ENCODE results near the gene NEDD8.
A peak's percentile ranks its signal among the peaks of the same experiment; 100 is the strongest.

NEDD8 gene

DNA sequence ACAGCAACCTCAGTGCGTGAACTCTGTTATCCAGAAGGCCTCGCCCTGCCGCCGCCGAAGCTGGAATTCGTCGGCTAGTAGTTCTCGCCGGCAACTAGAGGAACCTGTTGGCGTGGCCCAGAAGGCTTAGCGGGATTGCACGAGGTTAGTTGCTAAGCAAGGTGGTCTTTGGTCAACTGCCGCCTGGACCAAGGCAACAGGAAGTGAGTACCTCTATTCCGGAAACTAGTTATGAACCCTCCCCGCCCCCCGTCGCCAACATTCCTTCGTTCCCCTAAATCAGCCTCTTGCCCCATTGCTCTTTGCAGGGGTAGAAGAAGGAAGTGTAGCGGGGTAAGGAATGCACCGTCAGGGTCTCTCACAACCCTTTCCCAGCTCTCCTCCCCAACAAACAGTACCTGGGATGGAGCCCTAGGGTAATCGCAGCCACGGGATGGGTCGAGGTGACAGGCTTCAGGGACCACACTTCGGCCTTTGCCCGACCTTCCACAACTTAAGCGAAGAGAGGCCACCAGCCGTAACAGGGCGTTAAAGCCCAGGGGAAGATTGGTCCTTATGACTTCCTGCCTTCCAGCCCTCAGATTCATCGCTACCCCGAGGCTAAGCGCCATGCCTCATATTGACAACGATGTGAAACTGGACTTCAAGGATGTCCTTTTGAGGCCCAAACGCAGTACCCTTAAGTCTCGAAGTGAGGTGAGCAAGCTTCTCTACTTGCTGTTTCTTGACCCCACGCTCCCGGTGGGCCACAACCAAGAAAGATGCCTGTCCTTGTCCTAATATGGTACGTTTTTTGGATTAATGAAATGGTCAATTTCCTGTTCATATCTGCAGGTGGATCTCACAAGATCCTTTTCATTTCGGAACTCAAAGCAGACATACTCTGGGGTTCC lies 724 bp upstream of the NEDD8 start, which contains the start of gene GMPR2:
GMPR2 (plus strand) TSS at position 285 of the 893 bp plus-strand sequence; CDS start at position 610, 325 bp downstream.
- Histone ChIP-seq H3K79me2 (peaks cover 11% of the 10 kb centered on the region), H3K27ac (peak within 1 kb of the TSS; percentile 98), H3K4me3 (ENCODE audit: low read depth, low read length) (peak within 1 kb of the TSS; percentile 100), H3K9me3 (ENCODE audit: control insufficient read depth, low read length) (no peaks in the 10 kb centered on the region), H3K4me2 (ENCODE audit: low read length) (peak within 1 kb of the TSS; percentile 98), H2AFZ (peak within 1 kb of the TSS; percentile 68), H3K36me3 (ENCODE audit: control insufficient read depth, insufficient read depth, low read length) (no peaks in the 10 kb centered on the region), H3K4me1 (peaks cover 51% of the 10 kb centered on the region), H3K9ac (peak within 1 kb of the TSS; percentile 68), H3K27me3 (ENCODE audit: control insufficient read depth, insufficient read depth, low read length) (no peaks in the 10 kb centered on the region)
- TF ChIP-seq, protein P1, sequence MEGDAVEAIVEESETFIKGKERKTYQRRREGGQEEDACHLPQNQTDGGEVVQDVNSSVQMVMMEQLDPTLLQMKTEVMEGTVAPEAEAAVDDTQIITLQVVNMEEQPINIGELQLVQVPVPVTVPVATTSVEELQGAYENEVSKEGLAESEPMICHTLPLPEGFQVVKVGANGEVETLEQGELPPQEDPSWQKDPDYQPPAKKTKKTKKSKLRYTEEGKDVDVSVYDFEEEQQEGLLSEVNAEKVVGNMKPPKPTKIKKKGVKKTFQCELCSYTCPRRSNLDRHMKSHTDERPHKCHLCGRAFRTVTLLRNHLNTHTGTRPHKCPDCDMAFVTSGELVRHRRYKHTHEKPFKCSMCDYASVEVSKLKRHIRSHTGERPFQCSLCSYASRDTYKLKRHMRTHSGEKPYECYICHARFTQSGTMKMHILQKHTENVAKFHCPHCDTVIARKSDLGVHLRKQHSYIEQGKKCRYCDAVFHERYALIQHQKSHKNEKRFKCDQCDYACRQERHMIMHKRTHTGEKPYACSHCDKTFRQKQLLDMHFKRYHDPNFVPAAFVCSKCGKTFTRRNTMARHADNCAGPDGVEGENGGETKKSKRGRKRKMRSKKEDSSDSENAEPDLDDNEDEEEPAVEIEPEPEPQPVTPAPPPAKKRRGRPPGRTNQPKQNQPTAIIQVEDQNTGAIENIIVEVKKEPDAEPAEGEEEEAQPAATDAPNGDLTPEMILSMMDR (IDR thresholded peaks at IDR 0.05): peak; percentile 5

DNA sequence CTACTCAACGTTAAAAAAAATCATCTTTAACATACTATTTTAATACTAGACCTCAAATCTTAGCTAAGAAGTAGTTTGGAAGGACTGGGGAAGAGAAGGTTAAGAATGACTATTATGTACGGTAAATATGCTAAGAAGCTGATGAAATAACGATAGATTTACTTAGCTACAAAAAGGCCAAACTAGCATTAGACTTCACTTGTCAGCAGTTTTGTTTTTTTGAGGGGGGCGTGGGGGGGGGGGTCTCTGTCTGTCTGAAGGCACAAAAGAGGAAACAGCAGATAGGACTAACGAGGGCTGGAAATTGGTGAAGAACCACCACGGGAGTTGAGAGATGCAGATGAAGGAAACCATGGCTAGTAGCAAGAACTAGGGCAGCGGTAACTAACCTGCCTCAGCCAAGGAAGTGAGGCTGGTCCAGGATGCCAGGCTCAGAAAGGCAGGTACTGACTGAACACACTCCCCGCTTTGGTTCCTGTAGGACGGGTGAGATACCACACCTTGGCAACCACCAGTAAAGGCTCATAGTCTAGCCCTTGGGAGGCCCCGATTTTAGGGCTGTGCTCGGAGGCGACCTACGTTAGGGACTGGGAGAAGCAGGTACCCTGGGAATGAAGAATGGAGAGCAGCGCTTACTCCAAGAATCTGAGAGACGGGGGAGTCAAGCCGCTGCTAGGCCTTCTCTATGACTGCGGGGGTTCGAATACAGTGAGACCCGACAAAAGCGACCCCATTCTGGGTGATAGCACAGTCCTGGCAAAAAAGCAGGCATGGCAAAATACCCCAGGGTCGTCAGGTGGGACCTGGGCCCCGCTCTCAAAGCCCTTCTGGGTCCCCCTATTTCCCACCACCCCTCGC lies 675 bp downstream of the NEDD8 start:
- peak overlapping the region; percentile 100 for H3K4me3 ChIP-seq (ENCODE audit: low read depth, low read length)
- no peaks in the 10 kb centered on the region for H3K27me3 ChIP-seq (ENCODE audit: control insufficient read depth, insufficient read depth, low read length)
- peak overlapping the region; percentile 98 for H3K27ac ChIP-seq
- peaks cover 37% of the 10 kb centered on the region for H3K4me1 ChIP-seq
- peak overlapping the region; percentile 68 for H2AFZ ChIP-seq
- TF ChIP-seq, protein P1 (IDR thresholded peaks at IDR 0.05): no peak
- peaks cover 18% of the 10 kb centered on the region for H3K79me2 ChIP-seq
- H3K36me3 ChIP-seq (ENCODE audit: control insufficient read depth, insufficient read depth, low read length): no peaks in the 10 kb centered on the region
- H3K4me2 ChIP-seq (ENCODE audit: low read length): peak overlapping the region; percentile 89
- no peaks in the 10 kb centered on the region for H3K9me3 ChIP-seq (ENCODE audit: control insufficient read depth, low read length)
- H3K9ac ChIP-seq: peak overlapping the region; percentile 68

DNA sequence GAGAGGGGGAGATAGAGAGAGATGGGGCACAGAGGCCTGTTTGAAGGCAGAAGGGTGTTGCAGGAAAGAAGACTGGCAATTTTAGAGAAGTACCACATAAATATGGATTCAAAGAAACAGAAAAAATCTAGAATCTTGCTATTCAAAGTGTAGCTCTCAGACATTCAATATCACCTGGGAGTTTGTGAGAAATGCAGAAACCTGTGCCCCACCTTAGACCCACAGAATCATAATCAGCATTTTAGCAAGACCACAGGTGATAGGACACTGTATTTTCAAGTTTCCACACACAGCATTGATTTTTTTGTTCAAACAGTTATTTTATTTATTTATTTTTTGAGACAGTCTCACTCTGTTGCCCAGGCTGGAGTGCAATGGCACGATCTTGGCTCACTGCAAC lies 3.3 kb downstream of the NEDD8 start:
- H2AFZ ChIP-seq: no peak overlapping the region
- H3K4me3 ChIP-seq (ENCODE audit: low read depth, low read length): no peak overlapping the region
- TF ChIP-seq, protein P1 (IDR thresholded peaks at IDR 0.05): no peak
- peaks cover 15% of the 10 kb centered on the region for H3K4me1 ChIP-seq
- H3K4me2 ChIP-seq (ENCODE audit: low read length): no peak overlapping the region
- H3K27ac ChIP-seq: no peak overlapping the region
- H3K9me3 ChIP-seq (ENCODE audit: control insufficient read depth, low read length): no peaks in the 10 kb centered on the region
- no peaks in the 10 kb centered on the region for H3K27me3 ChIP-seq (ENCODE audit: control insufficient read depth, insufficient read depth, low read length)
- no peaks in the 10 kb centered on the region for H3K36me3 ChIP-seq (ENCODE audit: control insufficient read depth, insufficient read depth, low read length)
- H3K9ac ChIP-seq: no peak overlapping the region
- H3K79me2 ChIP-seq: peaks cover 34% of the 10 kb centered on the region

DNA sequence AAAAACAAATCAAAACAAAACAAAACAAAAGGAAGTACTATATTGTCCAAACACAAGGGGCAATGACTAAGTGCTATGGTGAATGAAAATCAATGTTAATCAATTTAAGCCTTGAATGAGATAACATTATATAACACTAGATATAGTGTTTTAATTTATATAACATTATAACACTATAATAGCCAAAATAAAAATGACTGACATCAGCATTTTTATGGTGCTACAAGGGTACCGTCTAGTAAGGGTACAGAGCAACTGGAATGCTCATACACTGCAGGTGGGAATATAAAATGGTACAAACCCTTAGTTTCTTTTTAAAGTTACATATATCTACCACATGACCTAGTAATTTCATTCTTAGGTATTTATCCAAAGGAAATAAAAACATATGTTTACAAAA lies 5.7 kb downstream of the NEDD8 start:
- H3K9me3 ChIP-seq (ENCODE audit: control insufficient read depth, low read length): no peaks in the 10 kb centered on the region
- no peak overlapping the region for H2AFZ ChIP-seq
- TF ChIP-seq, protein P1 (IDR thresholded peaks at IDR 0.05): no peak
- H3K4me2 ChIP-seq (ENCODE audit: low read length): no peak overlapping the region
- H3K4me1 ChIP-seq: peaks cover 4% of the 10 kb centered on the region
- no peak overlapping the region for H3K27ac ChIP-seq
- H3K36me3 ChIP-seq (ENCODE audit: control insufficient read depth, insufficient read depth, low read length): no peaks in the 10 kb centered on the region
- H3K79me2 ChIP-seq: peaks cover 40% of the 10 kb centered on the region
- H3K27me3 ChIP-seq (ENCODE audit: control insufficient read depth, insufficient read depth, low read length): no peaks in the 10 kb centered on the region
- H3K9ac ChIP-seq: no peak overlapping the region
- no peak overlapping the region for H3K4me3 ChIP-seq (ENCODE audit: low read depth, low read length)
